ENCODE results near the gene TIPARP. TPM values are rescaled to one million over a fixed set of nuclear protein-coding genes. Genes with fewer than 3 reads are reported as not detected.
"Not testable (repeated sequence)": the region's sequence is repeated elsewhere in the genome, so short reads cannot be mapped to it uniquely, and the experiment has no call there.

The TIPARP gene
- total RNA-seq, 1 experiment from 2014 or later: 22.1 TPM

DNA sequence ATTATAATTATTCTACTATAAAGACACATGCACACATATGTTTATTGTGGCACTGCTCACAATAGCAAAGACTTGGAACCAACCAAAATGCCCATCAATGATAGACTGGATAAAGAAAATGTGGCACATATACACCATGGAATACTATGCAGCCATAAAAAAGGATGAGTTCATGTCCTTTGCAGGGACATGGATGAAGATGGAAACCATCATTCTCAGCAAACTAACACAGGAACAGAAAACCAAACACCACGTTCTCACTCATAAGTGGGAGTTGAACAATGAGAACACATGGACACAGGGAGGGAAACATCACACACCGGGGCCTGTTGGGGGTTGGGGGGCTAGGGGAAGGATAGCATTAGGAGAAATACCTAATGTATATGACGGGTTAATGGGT lies 62.7 kb downstream of the TIPARP start:
- H3K4me3 ChIP-seq (ENCODE audit: low read depth in 2 of 2, low read length in 2 of 2); H3K9me3 ChIP-seq (ENCODE audit: control insufficient read depth, insufficient read depth, low read depth, low read length); H3K27me3 ChIP-seq (ENCODE audit: control insufficient read depth, insufficient read depth, low read length); CTCF ChIA-PET; ATAC-seq; intact Hi-C loops (cut with micrococcal nuclease; ENCODE audit: unreplicated experiment); POLR2A ChIA-PET; in situ Hi-C loops (cut with HindIII; ENCODE audit: low pct_unique_long_range_greater_than_20kb, low sequenced_read_pairs); DNase-seq (ENCODE audit: low read depth, low spot score); BruUV-seq (replicated peaks); H3K4me1 ChIP-seq (ENCODE audit: control insufficient read depth, insufficient read depth, low read length); H3K27ac ChIP-seq (ENCODE audit: low read length); H3K36me3 ChIP-seq (ENCODE audit: control insufficient read depth, insufficient read depth, low read length): not testable (repeated sequence)

DNA sequence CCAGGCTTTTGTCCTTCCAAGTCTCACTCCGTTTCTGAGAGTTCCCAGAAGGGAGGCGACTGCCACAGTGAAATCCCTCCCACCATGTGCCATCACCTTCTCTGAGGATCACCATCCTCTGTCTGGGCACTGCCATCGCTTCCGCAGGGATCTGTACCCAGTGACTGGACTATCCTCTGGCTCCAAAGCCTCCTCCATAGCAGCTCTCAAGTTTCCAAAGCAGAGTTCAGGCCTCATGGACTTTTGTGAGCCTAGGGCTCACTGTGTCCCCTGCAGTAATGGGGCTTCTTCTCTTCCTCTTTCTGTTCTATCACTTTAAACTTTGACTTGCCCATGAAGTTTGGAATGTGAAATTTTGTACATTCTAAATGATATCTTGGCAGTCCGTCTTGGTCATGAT lies 63.9 kb downstream of the TIPARP start:
- POLR2A ChIA-PET: no interaction called here
- in situ Hi-C loops (cut with HindIII; ENCODE audit: low pct_unique_long_range_greater_than_20kb, low sequenced_read_pairs): no loop called here

DNA sequence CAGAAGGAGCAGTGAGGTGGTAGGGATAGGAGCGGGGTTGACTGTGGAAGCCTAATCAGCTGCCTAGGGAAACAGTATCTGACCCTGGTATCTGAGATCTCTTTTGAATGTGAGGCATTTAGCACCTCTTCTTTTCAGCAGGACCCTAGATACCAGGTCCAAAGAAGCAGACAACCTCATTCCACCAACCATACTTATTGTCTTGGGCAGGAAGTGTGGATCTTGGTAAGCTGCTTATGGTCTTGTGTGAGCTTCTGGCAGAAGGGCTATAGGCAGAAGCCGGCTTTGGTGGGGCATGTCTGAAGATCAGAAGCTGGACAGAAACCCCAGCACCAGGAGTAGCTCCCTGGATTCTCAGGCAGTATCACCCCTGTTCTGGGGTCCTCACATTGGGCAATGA lies 65.6 kb downstream of the TIPARP start:
- no TSS peak for BruUV-seq (replicated peaks)
- Histone ChIP-seq H3K27me3 (ENCODE audit: control insufficient read depth, insufficient read depth, low read length) (no peaks in the 10 kb centered on the region), H3K4me3 (ENCODE audit: low read depth in 2 of 2, low read length in 2 of 2) (no peak overlapping the region), H3K9me3 (ENCODE audit: control insufficient read depth, insufficient read depth, low read depth, low read length) (no peaks in the 10 kb centered on the region), H3K27ac (ENCODE audit: low read length) (no peak overlapping the region), H3K4me1 (ENCODE audit: control insufficient read depth, insufficient read depth, low read length) (no peaks in the 10 kb centered on the region), H3K36me3 (ENCODE audit: control insufficient read depth, insufficient read depth, low read length) (no peaks in the 10 kb centered on the region)
- TF ChIP-seq POLR2AphosphoS5 (IDR thresholded peaks at IDR 0.05; ENCODE audit: low read depth, low read length) (no peak), TCF7L2 (IDR thresholded peaks at IDR 0.05; ENCODE audit: low read depth, low read length) (no peak), SIN3A (IDR thresholded peaks at IDR 0.05; ENCODE audit: borderline replicate concordance, insufficient read depth, low read depth, low read length) (no peak)
- TF ChIP-seq, protein P1, sequence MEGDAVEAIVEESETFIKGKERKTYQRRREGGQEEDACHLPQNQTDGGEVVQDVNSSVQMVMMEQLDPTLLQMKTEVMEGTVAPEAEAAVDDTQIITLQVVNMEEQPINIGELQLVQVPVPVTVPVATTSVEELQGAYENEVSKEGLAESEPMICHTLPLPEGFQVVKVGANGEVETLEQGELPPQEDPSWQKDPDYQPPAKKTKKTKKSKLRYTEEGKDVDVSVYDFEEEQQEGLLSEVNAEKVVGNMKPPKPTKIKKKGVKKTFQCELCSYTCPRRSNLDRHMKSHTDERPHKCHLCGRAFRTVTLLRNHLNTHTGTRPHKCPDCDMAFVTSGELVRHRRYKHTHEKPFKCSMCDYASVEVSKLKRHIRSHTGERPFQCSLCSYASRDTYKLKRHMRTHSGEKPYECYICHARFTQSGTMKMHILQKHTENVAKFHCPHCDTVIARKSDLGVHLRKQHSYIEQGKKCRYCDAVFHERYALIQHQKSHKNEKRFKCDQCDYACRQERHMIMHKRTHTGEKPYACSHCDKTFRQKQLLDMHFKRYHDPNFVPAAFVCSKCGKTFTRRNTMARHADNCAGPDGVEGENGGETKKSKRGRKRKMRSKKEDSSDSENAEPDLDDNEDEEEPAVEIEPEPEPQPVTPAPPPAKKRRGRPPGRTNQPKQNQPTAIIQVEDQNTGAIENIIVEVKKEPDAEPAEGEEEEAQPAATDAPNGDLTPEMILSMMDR (IDR thresholded peaks at IDR 0.05): no peak
- TF ChIP-seq, protein P2, sequence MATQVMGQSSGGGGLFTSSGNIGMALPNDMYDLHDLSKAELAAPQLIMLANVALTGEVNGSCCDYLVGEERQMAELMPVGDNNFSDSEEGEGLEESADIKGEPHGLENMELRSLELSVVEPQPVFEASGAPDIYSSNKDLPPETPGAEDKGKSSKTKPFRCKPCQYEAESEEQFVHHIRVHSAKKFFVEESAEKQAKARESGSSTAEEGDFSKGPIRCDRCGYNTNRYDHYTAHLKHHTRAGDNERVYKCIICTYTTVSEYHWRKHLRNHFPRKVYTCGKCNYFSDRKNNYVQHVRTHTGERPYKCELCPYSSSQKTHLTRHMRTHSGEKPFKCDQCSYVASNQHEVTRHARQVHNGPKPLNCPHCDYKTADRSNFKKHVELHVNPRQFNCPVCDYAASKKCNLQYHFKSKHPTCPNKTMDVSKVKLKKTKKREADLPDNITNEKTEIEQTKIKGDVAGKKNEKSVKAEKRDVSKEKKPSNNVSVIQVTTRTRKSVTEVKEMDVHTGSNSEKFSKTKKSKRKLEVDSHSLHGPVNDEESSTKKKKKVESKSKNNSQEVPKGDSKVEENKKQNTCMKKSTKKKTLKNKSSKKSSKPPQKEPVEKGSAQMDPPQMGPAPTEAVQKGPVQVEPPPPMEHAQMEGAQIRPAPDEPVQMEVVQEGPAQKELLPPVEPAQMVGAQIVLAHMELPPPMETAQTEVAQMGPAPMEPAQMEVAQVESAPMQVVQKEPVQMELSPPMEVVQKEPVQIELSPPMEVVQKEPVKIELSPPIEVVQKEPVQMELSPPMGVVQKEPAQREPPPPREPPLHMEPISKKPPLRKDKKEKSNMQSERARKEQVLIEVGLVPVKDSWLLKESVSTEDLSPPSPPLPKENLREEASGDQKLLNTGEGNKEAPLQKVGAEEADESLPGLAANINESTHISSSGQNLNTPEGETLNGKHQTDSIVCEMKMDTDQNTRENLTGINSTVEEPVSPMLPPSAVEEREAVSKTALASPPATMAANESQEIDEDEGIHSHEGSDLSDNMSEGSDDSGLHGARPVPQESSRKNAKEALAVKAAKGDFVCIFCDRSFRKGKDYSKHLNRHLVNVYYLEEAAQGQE (IDR thresholded peaks at IDR 0.05; ENCODE audit: insufficient read depth in 1 of 2, low read depth in 2 of 2, low read length in 1 of 2): no peak
- in situ Hi-C loops (cut with HindIII; ENCODE audit: low pct_unique_long_range_greater_than_20kb, low sequenced_read_pairs): no loop called here
- no peak for ATAC-seq
- ChIA-PET CTCF (no interaction called here), POLR2A (no interaction called here)
- DNase-seq (ENCODE audit: low read depth, low spot score): no peak
- intact Hi-C loops (cut with micrococcal nuclease; ENCODE audit: unreplicated experiment): no loop called here

More for the DNA sequence above, 63.9 kb downstream of the TIPARP start:
- ATAC-seq (no peak), DNase-seq (ENCODE audit: low read depth, low spot score) (no peak)
- Histone ChIP-seq H3K27ac (ENCODE audit: low read length) (no peak overlapping the region), H3K4me1 (ENCODE audit: control insufficient read depth, insufficient read depth, low read length) (no peaks in the 10 kb centered on the region), H3K4me3 (ENCODE audit: low read depth in 2 of 2, low read length in 2 of 2) (no peak overlapping the region), H3K27me3 (ENCODE audit: control insufficient read depth, insufficient read depth, low read length) (no peaks in the 10 kb centered on the region), H3K36me3 (ENCODE audit: control insufficient read depth, insufficient read depth, low read length) (no peaks in the 10 kb centered on the region), H3K9me3 (ENCODE audit: control insufficient read depth, insufficient read depth, low read depth, low read length) (no peaks in the 10 kb centered on the region)
- intact Hi-C loops (cut with micrococcal nuclease; ENCODE audit: unreplicated experiment): no loop called here
- CTCF ChIA-PET: no interaction called here
- TF ChIP-seq POLR2AphosphoS5 (IDR thresholded peaks at IDR 0.05; ENCODE audit: low read depth, low read length) (no peak), SIN3A (IDR thresholded peaks at IDR 0.05; ENCODE audit: borderline replicate concordance, insufficient read depth, low read depth, low read length) (no peak), TCF7L2 (IDR thresholded peaks at IDR 0.05; ENCODE audit: low read depth, low read length) (no peak)
- TF ChIP-seq, protein P2 (IDR thresholded peaks at IDR 0.05; ENCODE audit: insufficient read depth in 1 of 2, low read depth in 2 of 2, low read length in 1 of 2): no peak
- TF ChIP-seq, protein P1 (IDR thresholded peaks at IDR 0.05): no peak
- BruUV-seq (replicated peaks): no TSS peak

DNA sequence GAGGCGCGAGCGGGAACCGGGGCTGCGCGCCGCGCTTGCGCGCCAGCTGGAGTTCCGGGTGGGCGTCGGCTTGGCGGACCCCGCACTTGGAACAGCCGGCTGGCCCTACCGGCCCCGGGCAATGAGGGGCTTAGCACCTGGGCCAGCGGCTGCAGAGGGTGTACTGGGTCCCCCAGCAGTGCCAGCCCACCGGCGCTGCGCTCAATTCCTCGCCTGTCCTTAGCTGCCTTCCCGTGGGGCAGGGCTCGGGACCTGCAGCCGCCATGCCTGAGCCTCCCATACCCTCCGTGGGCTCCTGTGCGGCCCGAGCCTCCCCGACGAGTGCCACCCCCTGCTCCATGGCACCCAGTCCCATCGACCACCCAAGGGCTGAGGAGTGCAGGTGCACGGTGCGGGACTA lies 66.2 kb downstream of the TIPARP start:
- in situ Hi-C loops (cut with HindIII; ENCODE audit: low pct_unique_long_range_greater_than_20kb, low sequenced_read_pairs); H3K27me3 ChIP-seq (ENCODE audit: control insufficient read depth, insufficient read depth, low read length); H3K36me3 ChIP-seq (ENCODE audit: control insufficient read depth, insufficient read depth, low read length); intact Hi-C loops (cut with micrococcal nuclease; ENCODE audit: unreplicated experiment); H3K9me3 ChIP-seq (ENCODE audit: control insufficient read depth, insufficient read depth, low read depth, low read length); ATAC-seq; H3K4me3 ChIP-seq (ENCODE audit: low read depth in 2 of 2, low read length in 2 of 2); BruUV-seq (replicated peaks); H3K27ac ChIP-seq (ENCODE audit: low read length); DNase-seq (ENCODE audit: low read depth, low spot score); CTCF ChIA-PET; POLR2A ChIA-PET; H3K4me1 ChIP-seq (ENCODE audit: control insufficient read depth, insufficient read depth, low read length): not testable (repeated sequence)
